Islet precursor cell (in vitro differentiated cells): ENCODE results near the gene FOXK1.

Experiments
- DNase-seq: peaks from one replicate; pipeline ENCODE4 v3.0.0-alpha.2; 2018

Gene FOXK1

GRCh38 chr7:4766666-4767519, 84.8 kb downstream of the FOXK1 start:
- no peak for DNase-seq

- DNase-seq, result no peak
Observed at GRCh38 chr7:4768597-4769569, 86.8 kb downstream of the FOXK1 start.

GRCh38 chr7:4769761-4770160, 87.7 kb downstream of the FOXK1 start:
- DNase-seq, result no peak

- DNase-seq, result no peak
Observed at GRCh38 chr7:4770886-4771285, 88.8 kb downstream of the FOXK1 start.

GRCh38 chr7:4771737-4772136, 89.6 kb downstream of the FOXK1 start:
- DNase-seq, result no peak

- DNase-seq, result no peak
Observed at GRCh38 chr7:4772306-4772705, 90.2 kb downstream of the FOXK1 start.

- no peak for DNase-seq
Observed at GRCh38 chr7:4774007-4774406, 91.9 kb downstream of the FOXK1 start.

DNA sequence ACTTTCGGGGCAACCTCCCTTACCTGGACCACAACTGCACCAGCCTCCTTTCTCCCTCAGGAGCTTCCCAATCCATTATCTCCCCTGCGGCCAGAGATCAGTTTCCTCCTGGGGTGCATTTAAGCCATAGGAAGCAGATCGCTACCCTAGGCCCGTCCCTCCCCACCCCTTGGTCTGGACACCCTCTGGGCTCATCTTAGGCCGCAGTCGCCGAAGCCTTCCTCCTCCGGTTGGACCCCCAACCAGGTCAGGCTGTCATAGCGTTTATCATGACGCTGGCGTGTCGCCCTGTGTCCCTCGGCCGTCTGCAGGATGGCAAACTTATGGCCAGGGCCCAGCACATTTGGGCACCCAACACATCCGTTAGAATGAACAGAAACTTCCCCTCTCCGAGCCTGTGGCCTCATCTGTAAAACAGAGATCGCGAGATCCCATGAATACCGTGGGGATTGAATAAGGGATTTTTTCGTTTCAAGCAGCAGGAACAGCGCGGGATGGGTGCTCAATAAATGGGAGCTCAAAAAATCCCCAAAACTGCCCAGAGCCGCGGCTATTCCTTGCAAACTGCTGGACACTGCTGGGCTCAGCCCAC, 92.7 kb downstream of the FOXK1 start:
- DNase-seq, result no peak

DNA sequence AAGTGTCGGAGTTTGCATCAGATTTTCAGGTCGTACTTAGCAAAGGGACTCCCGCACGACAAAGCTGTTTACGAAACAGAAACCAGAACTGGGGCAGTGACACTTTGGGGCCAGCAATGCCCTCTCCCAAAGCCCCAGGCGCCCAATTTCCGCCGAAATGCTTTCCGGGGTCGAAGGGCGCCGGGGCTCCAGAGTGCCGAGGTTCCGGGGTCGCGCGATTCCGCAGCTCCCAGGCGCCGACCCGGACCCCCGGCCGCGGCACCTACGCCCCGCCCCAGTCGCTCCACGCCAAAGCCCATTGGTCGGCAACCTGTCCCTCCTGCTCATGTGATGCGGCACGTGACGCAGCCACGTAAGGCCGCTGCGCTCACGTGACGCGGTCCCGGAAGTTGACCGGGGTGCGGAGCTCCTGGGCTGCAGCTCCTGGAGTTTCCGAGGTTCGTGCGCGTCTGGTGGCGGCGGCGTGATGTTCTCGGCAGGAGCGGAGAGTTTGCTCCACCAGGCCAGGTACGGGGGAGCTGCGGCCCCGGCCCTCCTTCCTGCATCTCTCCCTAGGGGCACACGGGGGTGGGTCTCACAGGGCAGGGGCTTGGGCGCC, 93.3 kb downstream of the FOXK1 start, which contains the start of gene AP5Z1:
TSS of gene AP5Z1 (plus strand) at position 374 of the 598 bp plus-strand sequence. CDS start at position 467, 93 bp downstream.
- peak; percentile 97 for DNase-seq

DNA sequence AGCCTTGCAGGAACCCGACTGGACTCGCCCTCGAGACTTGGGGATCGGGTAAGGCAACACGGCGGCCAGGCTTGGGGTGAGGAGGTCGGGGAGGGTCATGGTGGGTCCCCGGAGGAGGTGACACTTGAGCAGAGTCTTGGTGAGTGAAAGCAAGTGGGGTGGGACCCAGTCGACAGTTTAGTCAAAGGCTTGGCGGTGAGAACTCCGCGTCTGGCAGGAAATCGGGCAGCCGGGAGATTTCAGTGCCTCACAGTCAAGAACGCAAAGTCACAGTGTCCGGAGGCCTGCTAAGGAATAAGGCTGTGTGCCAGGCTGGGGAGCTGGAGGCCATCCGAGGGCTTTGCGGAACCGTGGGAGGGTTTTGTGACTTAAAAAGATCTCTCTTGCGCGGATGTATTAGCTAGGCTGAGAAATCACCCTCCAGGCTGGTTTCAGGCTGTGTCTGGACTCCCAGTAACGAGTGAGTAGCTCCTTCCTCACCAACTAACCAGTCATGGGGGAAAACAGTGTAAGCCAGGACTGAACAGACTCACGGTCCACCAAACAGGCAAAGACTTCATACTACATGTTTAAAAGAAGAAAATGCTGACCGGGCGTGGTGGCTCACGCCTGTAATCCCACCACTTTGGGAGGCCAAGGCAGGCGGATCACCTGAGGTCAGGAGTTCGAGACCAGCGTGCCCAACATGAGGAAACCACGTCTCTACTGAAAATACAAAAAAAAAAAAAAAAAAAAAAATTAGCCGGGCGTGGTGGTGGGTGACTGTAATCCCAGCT, 93.9 kb downstream of the FOXK1 start:
- peak; percentile 81 for DNase-seq

- DNase-seq, result no peak
Observed at GRCh38 chr7:4779118-4779517, 97.0 kb downstream of the FOXK1 start.

DNA sequence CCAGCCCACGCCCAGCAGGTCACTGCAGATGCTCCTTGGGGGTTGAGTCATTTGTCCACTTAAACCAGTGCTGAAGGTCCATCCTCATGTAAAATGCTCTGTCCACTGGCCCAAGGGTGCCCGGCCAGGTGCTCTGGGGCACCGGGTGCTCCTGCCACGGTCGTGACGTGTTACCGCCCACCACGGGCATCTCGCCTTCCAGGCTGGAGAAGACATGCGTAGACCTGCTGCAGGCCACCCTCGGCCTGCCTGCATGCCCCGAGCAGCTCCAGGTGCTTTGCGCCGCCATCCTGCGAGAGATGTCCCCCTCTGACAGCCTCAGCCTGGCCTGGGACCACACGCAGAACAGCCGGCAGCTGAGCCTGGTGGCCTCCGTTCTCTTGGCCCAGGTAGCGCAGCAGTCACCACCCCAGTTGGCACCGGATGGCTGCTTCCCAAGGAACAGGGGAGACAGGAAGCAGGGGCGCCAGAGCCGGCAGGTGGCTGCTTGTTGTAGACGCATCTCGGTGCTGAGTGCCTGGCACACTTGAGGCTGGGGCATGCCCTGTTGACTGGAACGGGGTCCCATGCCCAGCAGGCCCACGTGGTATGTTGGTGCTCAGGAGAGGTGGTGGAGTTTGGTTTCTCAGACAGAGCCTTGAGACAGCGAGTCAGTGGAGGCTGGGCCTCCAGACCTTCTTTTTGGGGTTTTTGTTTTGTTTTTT, 99.4 kb downstream of the FOXK1 start:
- DNase-seq, result no peak

DNA sequence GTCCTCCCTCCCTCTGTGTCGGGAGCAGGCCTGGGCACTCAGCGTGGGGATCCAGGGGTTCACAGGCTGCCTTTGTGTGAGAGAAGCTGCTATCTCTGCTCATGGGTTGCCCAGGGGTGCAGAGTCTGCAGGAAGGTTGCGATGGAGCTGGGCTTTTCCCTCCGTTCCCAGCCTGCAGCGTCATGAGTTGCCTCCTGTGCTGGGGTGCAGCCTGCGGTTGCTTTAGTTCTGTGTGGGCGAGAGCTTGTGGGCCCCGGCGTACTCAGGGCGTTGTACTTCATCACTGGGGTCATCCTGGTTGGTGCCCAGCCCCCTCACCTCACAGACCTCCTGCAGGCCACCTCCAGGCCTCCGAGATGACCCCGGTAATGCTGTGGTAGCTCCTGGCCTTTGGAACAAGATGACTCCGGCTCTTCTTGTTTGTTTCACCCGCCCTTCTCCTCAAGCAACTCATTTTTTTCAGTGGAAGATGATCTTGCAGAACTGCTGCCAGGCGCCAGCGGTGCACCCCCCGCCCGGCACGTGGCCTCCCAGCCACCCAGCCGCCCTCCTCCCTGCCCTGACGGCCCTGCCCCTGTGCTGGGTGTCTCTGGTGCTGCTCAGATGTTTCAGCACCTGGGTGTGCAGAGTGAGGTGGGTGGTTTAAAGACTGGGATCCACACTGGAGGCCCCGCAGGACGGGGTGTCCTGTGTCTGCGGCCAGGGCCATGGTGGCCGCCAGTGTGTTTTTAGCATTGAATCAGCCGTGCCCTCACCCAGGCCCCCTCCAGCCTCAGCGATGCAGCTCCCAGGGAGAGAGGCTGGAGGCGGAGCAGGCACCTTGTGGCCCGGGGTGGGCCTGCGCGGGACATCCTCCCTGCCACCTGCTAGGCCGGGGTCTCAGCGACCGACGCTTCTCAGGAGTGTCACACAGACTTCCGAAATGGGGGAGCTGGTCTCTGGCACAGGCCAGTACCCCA, 100.5 kb downstream of the FOXK1 start:
- no peak for DNase-seq

DNA sequence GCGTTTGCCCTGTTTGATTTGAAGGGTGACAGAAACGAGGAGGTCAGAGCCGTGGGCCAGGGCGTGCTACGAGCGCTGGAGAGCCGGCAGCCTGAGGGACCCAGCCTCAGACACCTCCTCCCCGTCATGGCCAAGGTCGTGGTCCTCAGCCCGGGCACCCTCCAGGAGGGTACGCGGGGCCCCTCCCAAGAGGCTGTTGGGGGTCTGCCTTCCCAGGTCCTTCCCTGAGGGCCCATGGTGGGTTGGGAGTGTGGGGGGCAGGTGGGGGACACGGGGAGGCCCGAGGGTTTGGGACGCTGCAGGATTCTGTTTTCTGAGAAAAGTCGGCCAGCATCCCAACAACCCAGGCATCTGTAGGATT, 101.2 kb downstream of the FOXK1 start:
- no peak for DNase-seq

DNA sequence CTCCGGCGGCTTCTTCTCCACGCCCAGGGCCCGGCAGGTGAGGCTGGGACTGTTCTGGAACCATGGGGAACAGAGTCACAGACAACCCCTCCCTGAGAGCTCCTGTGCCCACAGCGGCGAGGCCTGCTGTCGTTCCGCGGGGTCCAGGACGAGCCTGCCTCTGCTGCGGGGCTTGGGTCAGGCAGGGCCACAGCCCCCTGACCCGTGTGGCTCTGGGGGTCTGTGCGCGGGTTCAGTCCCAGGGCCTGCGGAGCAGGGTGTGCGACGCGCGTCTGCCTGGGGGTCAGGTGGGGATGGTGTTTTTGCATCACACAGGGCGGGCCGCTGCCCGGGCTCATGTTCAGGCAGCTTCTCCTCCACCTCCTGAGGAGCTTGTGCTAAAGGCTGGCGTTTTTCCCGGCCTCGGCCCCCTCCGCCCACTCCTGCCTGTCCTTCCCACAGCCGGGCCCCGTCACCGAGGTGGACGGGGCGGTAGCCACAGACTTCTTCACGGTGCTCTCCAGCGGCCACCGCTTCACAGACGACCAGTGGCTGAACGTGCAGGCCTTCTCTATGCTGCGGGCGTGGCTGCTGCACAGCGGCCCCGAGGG, 101.8 kb downstream of the FOXK1 start:
- no peak for DNase-seq

DNA sequence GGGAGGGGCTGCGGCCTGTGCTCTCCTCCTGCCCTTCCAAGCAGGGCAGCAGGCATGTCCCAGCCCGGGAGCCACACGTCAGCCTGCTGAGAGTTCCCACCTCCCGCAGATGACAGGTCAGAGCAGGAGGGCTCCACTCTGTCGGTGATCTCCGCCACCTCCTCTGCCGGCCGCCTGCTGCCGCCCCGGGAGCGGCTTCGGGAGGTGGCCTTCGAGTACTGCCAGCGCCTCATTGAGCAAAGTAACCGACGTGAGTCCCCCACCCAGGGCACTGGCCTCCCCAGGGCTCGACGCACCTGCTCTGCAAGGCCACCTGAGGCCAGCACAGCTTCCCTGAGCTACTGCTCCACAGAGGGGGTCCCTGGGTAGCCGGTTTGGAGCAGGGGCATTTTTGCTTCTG, 102.7 kb downstream of the FOXK1 start:
- DNase-seq, result no peak

- DNase-seq, result no peak
Observed at GRCh38 chr7:4785371-4785770, 103.3 kb downstream of the FOXK1 start.

GRCh38 chr7:4786015-4786414, 103.9 kb downstream of the FOXK1 start:
- DNase-seq, result no peak

DNA sequence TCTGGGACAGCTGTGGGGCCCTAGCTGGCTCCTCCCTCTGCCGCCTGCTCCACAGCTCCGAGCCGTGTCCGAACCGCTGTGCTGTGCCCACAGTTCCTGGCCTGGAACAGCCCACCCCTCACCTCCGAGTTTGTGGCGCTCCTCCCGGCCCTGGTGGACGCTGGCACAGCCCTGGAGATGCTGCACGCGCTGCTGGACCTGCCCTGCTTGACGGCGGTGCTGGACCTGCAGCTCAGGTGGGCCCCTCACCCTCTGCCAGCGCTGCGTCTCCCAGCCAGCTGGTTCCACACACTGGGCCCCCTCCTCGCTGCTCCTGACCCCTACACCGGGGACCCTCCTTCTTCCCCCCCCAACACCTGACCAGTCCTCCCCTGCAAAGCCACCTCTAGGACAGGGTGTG, 105.4 kb downstream of the FOXK1 start:
- DNase-seq, result no peak
